KOPT-K1 (cell line): Measurements from ENCODE around the gene TMPRSS12.
"Not testable (repeated sequence)": the region's sequence is repeated elsewhere in the genome, so short reads cannot be mapped to it uniquely, and the experiment has no call there.

Experiments used
- H3K27ac ChIP-seq: fragments of 200-600 bp; sonication (generic); 2 replicates; pipeline ENCODE4 v1.5.1; 2016; ENCODE audit warnings: antibody characterized with exemption, mild to moderate bottlenecking, low read depth, low read length; ENCODE audit not compliant: poor library complexity, severe bottlenecking
- H3K36me3 ChIP-seq: fragments of 200-600 bp; sonication (generic); 2 replicates; pipeline ENCODE4 v1.5.1; 2017; ENCODE audit warnings: antibody characterized with exemption, mild to moderate bottlenecking, low read length, moderate library complexity; ENCODE audit not compliant: insufficient read depth
- H3K9me3 ChIP-seq: fragments of 200-600 bp; sonication (generic); 2 replicates; pipeline ENCODE4 v1.5.1; 2017; ENCODE audit warnings: antibody characterized with exemption, low read length, mild to moderate bottlenecking; ENCODE audit not compliant: insufficient read depth, poor library complexity, severe bottlenecking

The TMPRSS12 gene

GRCh38 chr12:50842637-50843493 is at the start of gene TMPRSS12:
TMPRSS12 (plus strand) TSS chr12:50842926; CDS start chr12:50842965, 39 bp downstream.
- Histone ChIP-seq H3K9me3 (peaks cover 12% of the 10 kb centered on the region), H3K36me3 (no peaks in the 10 kb centered on the region), H3K27ac (no peak within 1 kb of the TSS)

GRCh38 chr12:50799908-50800307 is 42.8 kb upstream of the TMPRSS12 start:
- Histone ChIP-seq H3K9me3 (peaks cover 28% of the 10 kb centered on the region), H3K36me3 (peaks cover 76% of the 10 kb centered on the region), H3K27ac (no peak overlapping the region)

GRCh38 chr12:50803230-50803875 is 39.4 kb upstream of the TMPRSS12 start:
- Histone ChIP-seq H3K27ac (no peak overlapping the region), H3K36me3 (peaks cover 56% of the 10 kb centered on the region), H3K9me3 (peaks cover 21% of the 10 kb centered on the region)

GRCh38 chr12:50806176-50806575 is 36.5 kb upstream of the TMPRSS12 start:
- Histone ChIP-seq H3K27ac (no peak overlapping the region), H3K36me3 (peaks cover 54% of the 10 kb centered on the region), H3K9me3 (no peaks in the 10 kb centered on the region)

GRCh38 chr12:50809131-50809530 is 33.6 kb upstream of the TMPRSS12 start:
- H3K9me3 ChIP-seq, H3K27ac ChIP-seq: not testable (repeated sequence)
- peaks cover 65% of the 10 kb centered on the region for H3K36me3 ChIP-seq

- H3K9me3 ChIP-seq, H3K27ac ChIP-seq: not testable (repeated sequence)
- H3K36me3 ChIP-seq: peaks cover 97% of the 10 kb centered on the region
Observed at GRCh38 chr12:50814921-50815320, 27.8 kb upstream of the TMPRSS12 start.

- H3K36me3 ChIP-seq: peaks cover 55% of the 10 kb centered on the region
- no peaks in the 10 kb centered on the region for H3K9me3 ChIP-seq
- H3K27ac ChIP-seq: no peak overlapping the region
Observed at GRCh38 chr12:50820177-50820576, 22.5 kb upstream of the TMPRSS12 start.

GRCh38 chr12:50822082-50822481 is 20.6 kb upstream of the TMPRSS12 start:
- Histone ChIP-seq H3K36me3 (peaks cover 36% of the 10 kb centered on the region), H3K9me3 (no peaks in the 10 kb centered on the region), H3K27ac (no peak overlapping the region)

GRCh38 chr12:50823724-50824123 is 19.0 kb upstream of the TMPRSS12 start:
- not testable (repeated sequence) for H3K9me3 ChIP-seq, H3K27ac ChIP-seq
- peaks cover 19% of the 10 kb centered on the region for H3K36me3 ChIP-seq

GRCh38 chr12:50824914-50825313 is 17.8 kb upstream of the TMPRSS12 start:
- no peak overlapping the region for H3K27ac ChIP-seq
- no peaks in the 10 kb centered on the region for H3K9me3 ChIP-seq
- H3K36me3 ChIP-seq: peaks cover 7% of the 10 kb centered on the region

GRCh38 chr12:50825372-50825838 is 17.3 kb upstream of the TMPRSS12 start:
- peaks cover 4% of the 10 kb centered on the region; the same call in 1 of the 2 replicates for H3K36me3 ChIP-seq
- no peak overlapping the region for H3K27ac ChIP-seq
- no peaks in the 10 kb centered on the region for H3K9me3 ChIP-seq

- H3K27ac ChIP-seq: no peak overlapping the region
- H3K36me3 ChIP-seq: no peaks in the 10 kb centered on the region
Observed at GRCh38 chr12:50828121-50828520, 14.6 kb upstream of the TMPRSS12 start.

GRCh38 chr12:50828886-50829285 is 13.8 kb upstream of the TMPRSS12 start:
- Histone ChIP-seq H3K36me3 (no peaks in the 10 kb centered on the region), H3K9me3 (peaks cover 18% of the 10 kb centered on the region), H3K27ac (no peak overlapping the region)

More at GRCh38 chr12:50828121-50828520, 14.6 kb upstream of the TMPRSS12 start:
- peaks cover 10% of the 10 kb centered on the region for H3K9me3 ChIP-seq

- H3K36me3 ChIP-seq, H3K27ac ChIP-seq: not testable (repeated sequence)
- H3K9me3 ChIP-seq: peaks cover 30% of the 10 kb centered on the region
Observed at GRCh38 chr12:50833801-50834200, 8.9 kb upstream of the TMPRSS12 start.

- Histone ChIP-seq H3K9me3 (peaks cover 22% of the 10 kb centered on the region), H3K27ac (no peak overlapping the region), H3K36me3 (no peaks in the 10 kb centered on the region)
Observed at GRCh38 chr12:50839042-50839441, 3.7 kb upstream of the TMPRSS12 start.
